ENCODE results near the gene IL13RA1.

GRCh38 chrX:118823263-118824172 is 96.1 kb downstream of the IL13RA1 start, which contains the start of gene ZCCHC12:
- TF ChIP-seq POLR2A (IDR thresholded peaks at IDR 0.05) (no peak), CTCF (IDR thresholded peaks at IDR 0.05) (no peak)

All from body of pancreas (tissue), 4 donors.